ENCODE measurements around the gene PSAP. TPM values are rescaled to one million over a fixed set of nuclear protein-coding genes. Genes with fewer than 3 reads are reported as not detected.

Gene PSAP
- total RNA-seq, 1 donor from 2014 or later = 1,262 TPM

- Mint-ChIP-seq H3K9me3 (ENCODE audit: unreplicated experiment) (no peaks in the 10 kb centered on the region), H3K4me3 (ENCODE audit: unreplicated experiment) (peak overlapping the region; percentile 87), H3K36me3 (ENCODE audit: unreplicated experiment) (no peaks in the 10 kb centered on the region), H3K4me1 (ENCODE audit: unreplicated experiment) (peaks cover 45% of the 10 kb centered on the region), H3K27ac (ENCODE audit: unreplicated experiment) (peak overlapping the region; percentile 81), H3K27me3 (ENCODE audit: unreplicated experiment) (no peaks in the 10 kb centered on the region)
- no peak for DNase-seq (ENCODE audit: extremely low spot score, unreplicated experiment)
- TF ChIP-seq CTCF (IDR thresholded peaks at IDR 0.05) = no peak
Observed at GRCh38 chr10:71850021-71850742, 869 bp downstream of the PSAP start.

- Mint-ChIP-seq H3K27me3 (ENCODE audit: unreplicated experiment) (no peaks in the 10 kb centered on the region), H3K4me1 (ENCODE audit: unreplicated experiment) (peaks cover 45% of the 10 kb centered on the region), H3K4me3 (ENCODE audit: unreplicated experiment) (peak overlapping the region; percentile 87), H3K36me3 (ENCODE audit: unreplicated experiment) (no peaks in the 10 kb centered on the region), H3K27ac (ENCODE audit: unreplicated experiment) (no peak overlapping the region), H3K9me3 (ENCODE audit: unreplicated experiment) (no peaks in the 10 kb centered on the region)
- TF ChIP-seq CTCF (IDR thresholded peaks at IDR 0.05) = no peak
- DNase-seq (ENCODE audit: extremely low spot score, unreplicated experiment) = no peak
Observed at GRCh38 chr10:71849461-71849908, 1.6 kb downstream of the PSAP start.

GRCh38 chr10:71848325-71849275, 2.5 kb downstream of the PSAP start:
- peak overlapping the region; percentile 7 for H3K27ac Mint-ChIP-seq (ENCODE audit: unreplicated experiment)
- H3K9me3 Mint-ChIP-seq (ENCODE audit: unreplicated experiment) = no peaks in the 10 kb centered on the region
- no peak for TF ChIP-seq CTCF (IDR thresholded peaks at IDR 0.05)
- peaks cover 45% of the 10 kb centered on the region for H3K4me1 Mint-ChIP-seq (ENCODE audit: unreplicated experiment)
- peak overlapping the region; percentile 87 for H3K4me3 Mint-ChIP-seq (ENCODE audit: unreplicated experiment)
- DNase-seq (ENCODE audit: extremely low spot score, unreplicated experiment) = no peak
- no peaks in the 10 kb centered on the region for H3K27me3 Mint-ChIP-seq (ENCODE audit: unreplicated experiment)
- no peaks in the 10 kb centered on the region for H3K36me3 Mint-ChIP-seq (ENCODE audit: unreplicated experiment)

- peaks cover 47% of the 10 kb centered on the region for H3K4me1 Mint-ChIP-seq (ENCODE audit: unreplicated experiment)
Observed at GRCh38 chr10:71847418-71847817, 3.6 kb downstream of the PSAP start.

More at GRCh38 chr10:71847418-71847817, 3.6 kb downstream of the PSAP start:
- Mint-ChIP-seq H3K27me3 (ENCODE audit: unreplicated experiment) (no peaks in the 10 kb centered on the region), H3K4me3 (ENCODE audit: unreplicated experiment) (no peak overlapping the region), H3K27ac (ENCODE audit: unreplicated experiment) (no peak overlapping the region), H3K36me3 (ENCODE audit: unreplicated experiment) (no peaks in the 10 kb centered on the region), H3K9me3 (ENCODE audit: unreplicated experiment) (no peaks in the 10 kb centered on the region)
- no peak for DNase-seq (ENCODE audit: extremely low spot score, unreplicated experiment)
- TF ChIP-seq CTCF (IDR thresholded peaks at IDR 0.05) = no peak

Measured in osteocyte (in vitro differentiated cells).